H1 (cell line): Measurements from ENCODE around the gene MBNL1.

ENCODE experiments used
- CEBPB ChIP-seq: IDR thresholded peaks from 2 replicates; pipeline ENCODE4 v1.6.1; 2012; ENCODE audit warnings: low read depth, low read length
- EZH2 ChIP-seq: fragments of 200-600 bp; sonication (generic); IDR thresholded peaks from 2 replicates; pipeline ENCODE4 v1.7.1; 2012; ENCODE audit warnings: low read depth, mild to moderate bottlenecking, moderate library complexity, low read length, inconsistent platforms; ENCODE audit not compliant: severe bottlenecking
- GABPA ChIP-seq: IDR thresholded peaks from 2 replicates; pipeline ENCODE4 v1.6.1; 2011; ENCODE audit warnings: mild to moderate bottlenecking, low read length, moderate library complexity, borderline replicate concordance; ENCODE audit not compliant: insufficient read depth
- POLR2AphosphoS5 ChIP-seq: IDR thresholded peaks from 2 replicates; pipeline ENCODE4 v1.6.1; 2011; ENCODE audit warnings: low read depth, low read length
- RFX5 ChIP-seq: IDR thresholded peaks from 2 replicates; pipeline ENCODE4 v1.6.1; 2011; ENCODE audit warnings: low read depth, low read length, improper control_type of control experiment, borderline replicate concordance
- RXRA ChIP-seq: IDR thresholded peaks from 2 replicates; pipeline ENCODE4 v1.6.1; 2011; ENCODE audit warnings: low read depth, mild to moderate bottlenecking, low read length, moderate library complexity; ENCODE audit not compliant: insufficient read depth
- ZNF274 ChIP-seq: IDR thresholded peaks from 2 replicates; pipeline ENCODE4 v1.7.0; 2012; ENCODE audit warnings: low read length, borderline replicate concordance; ENCODE audit errors: extremely low read depth
- TF ChIP-seq, protein P1 (sequence below), 3 experiments: IDR thresholded peaks; 1 replicate in 2 of 3; 2 replicates in 1 of 3; pipeline versions ENCODE4 v1.5.1 to v1.6.1; 2011; ENCODE audit warnings: low read length in 3 of 3, mild to moderate bottlenecking in 3 of 3, inconsistent platforms in 2 of 3, low read depth in 1 of 3, moderate library complexity in 1 of 3; ENCODE audit not compliant: insufficient read depth in 1 of 3; ENCODE audit errors: control extremely low read depth in 1 of 3

- TF ChIP-seq, protein P1, sequence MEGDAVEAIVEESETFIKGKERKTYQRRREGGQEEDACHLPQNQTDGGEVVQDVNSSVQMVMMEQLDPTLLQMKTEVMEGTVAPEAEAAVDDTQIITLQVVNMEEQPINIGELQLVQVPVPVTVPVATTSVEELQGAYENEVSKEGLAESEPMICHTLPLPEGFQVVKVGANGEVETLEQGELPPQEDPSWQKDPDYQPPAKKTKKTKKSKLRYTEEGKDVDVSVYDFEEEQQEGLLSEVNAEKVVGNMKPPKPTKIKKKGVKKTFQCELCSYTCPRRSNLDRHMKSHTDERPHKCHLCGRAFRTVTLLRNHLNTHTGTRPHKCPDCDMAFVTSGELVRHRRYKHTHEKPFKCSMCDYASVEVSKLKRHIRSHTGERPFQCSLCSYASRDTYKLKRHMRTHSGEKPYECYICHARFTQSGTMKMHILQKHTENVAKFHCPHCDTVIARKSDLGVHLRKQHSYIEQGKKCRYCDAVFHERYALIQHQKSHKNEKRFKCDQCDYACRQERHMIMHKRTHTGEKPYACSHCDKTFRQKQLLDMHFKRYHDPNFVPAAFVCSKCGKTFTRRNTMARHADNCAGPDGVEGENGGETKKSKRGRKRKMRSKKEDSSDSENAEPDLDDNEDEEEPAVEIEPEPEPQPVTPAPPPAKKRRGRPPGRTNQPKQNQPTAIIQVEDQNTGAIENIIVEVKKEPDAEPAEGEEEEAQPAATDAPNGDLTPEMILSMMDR (IDR thresholded peaks at IDR 0.05; ENCODE audit: control extremely low read depth in 1 of 3, insufficient read depth in 1 of 3, low read depth in 1 of 3, low read length in 3 of 3): no peak
- no peak for TF ChIP-seq GABPA
- TF ChIP-seq EZH2: no peak
- TF ChIP-seq CEBPB: no peak
- TF ChIP-seq POLR2AphosphoS5: no peak
- TF ChIP-seq RXRA: no peak
- TF ChIP-seq ZNF274: no peak
- no peak for TF ChIP-seq RFX5
Measured at GRCh38 chr3:152470095-152470494, 201.4 kb downstream of the MBNL1 start.
